Rectal smooth muscle tissue (tissue), 1 donor: ENCODE results near the gene G6PD.

ENCODE experiments used
- H3K27ac ChIP-seq: one replicate; pipeline ENCODE4 v1.7.0; 2013; ENCODE audit warnings: low read depth, low read length, inconsistent platforms
- H3K27me3 ChIP-seq: one replicate; pipeline ENCODE4 v1.7.0; 2013; ENCODE audit warnings: low read length; ENCODE audit not compliant: control insufficient read depth, insufficient read depth
- H3K36me3 ChIP-seq: one replicate; pipeline ENCODE4 v1.7.0; 2013; ENCODE audit warnings: low read length; ENCODE audit not compliant: control insufficient read depth, insufficient read depth
- H3K4me1 ChIP-seq: one replicate; pipeline ENCODE4 v1.7.0; 2013; ENCODE audit warnings: low read length; ENCODE audit not compliant: control insufficient read depth, insufficient read depth
- H3K4me3 ChIP-seq: one replicate; pipeline ENCODE4 v1.7.0; 2013; ENCODE audit warnings: low read length
- H3K9ac ChIP-seq: one replicate; pipeline ENCODE4 v1.7.0; 2013; ENCODE audit warnings: low read length

G6PD gene

DNA sequence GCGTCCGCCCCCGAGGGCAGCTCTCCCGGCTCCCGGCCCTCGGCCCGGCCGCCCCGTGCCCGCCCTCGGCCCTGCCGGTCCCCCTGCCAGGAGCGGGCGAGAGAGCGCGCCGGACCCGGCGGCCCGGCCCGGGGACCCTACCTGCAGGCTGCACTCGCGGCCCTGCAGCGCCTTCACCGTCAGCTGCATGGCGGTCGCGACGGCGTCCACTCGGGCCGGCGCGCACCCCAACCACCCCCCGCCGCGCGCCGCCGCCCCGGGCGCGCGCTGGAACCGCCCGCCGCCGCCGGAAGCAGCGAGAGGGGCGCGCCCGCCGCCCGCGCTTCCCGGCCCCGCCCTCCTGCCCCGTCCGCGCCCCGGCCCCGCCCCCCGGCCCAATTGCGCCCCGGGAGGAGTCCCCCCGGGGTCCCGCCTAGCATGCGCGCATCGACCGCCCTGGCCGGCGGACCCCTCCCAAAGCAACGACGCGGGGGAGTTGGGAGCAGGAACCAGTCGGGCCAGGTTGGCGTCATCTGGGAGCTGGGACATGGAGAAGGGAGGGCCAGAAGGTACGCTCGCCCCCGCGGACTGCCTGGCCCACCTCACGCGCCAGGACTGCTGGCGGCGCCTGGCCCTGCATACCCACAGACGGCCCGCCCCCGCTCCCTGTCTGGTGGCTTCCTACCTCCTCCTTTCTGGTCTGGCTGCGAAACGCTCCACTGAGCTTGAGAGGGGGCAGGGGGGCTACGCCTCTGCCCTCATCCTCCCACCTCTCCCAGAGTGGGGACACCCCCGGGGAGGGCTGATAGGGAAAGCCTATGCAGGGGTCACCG lies 60.0 kb downstream of the G6PD start, which contains the start of gene UBL4A:
UBL4A (minus strand) TSS at position 220 of the 812 bp plus-strand sequence; CDS start at position 189, 31 bp downstream.
- Histone ChIP-seq H3K9ac (peak within 1 kb of the TSS; percentile 62), H3K4me3 (peak within 1 kb of the TSS; percentile 58), H3K36me3 (no peaks in the 10 kb centered on the region), H3K27ac (peak within 1 kb of the TSS; percentile 72), H3K27me3 (peaks cover 4% of the 10 kb centered on the region), H3K4me1 (peaks cover 3% of the 10 kb centered on the region)

GRCh38 chrX:154486052-154486395 lies 60.6 kb downstream of the G6PD start:
- H3K4me1 ChIP-seq, result peaks cover 3% of the 10 kb centered on the region
- H3K27ac ChIP-seq, result peak overlapping the region; percentile 63
- peak overlapping the region; percentile 62 for H3K9ac ChIP-seq
- H3K4me3 ChIP-seq, result peak overlapping the region; percentile 58
- H3K27me3 ChIP-seq, result peaks cover 4% of the 10 kb centered on the region
- H3K36me3 ChIP-seq, result no peaks in the 10 kb centered on the region

DNA sequence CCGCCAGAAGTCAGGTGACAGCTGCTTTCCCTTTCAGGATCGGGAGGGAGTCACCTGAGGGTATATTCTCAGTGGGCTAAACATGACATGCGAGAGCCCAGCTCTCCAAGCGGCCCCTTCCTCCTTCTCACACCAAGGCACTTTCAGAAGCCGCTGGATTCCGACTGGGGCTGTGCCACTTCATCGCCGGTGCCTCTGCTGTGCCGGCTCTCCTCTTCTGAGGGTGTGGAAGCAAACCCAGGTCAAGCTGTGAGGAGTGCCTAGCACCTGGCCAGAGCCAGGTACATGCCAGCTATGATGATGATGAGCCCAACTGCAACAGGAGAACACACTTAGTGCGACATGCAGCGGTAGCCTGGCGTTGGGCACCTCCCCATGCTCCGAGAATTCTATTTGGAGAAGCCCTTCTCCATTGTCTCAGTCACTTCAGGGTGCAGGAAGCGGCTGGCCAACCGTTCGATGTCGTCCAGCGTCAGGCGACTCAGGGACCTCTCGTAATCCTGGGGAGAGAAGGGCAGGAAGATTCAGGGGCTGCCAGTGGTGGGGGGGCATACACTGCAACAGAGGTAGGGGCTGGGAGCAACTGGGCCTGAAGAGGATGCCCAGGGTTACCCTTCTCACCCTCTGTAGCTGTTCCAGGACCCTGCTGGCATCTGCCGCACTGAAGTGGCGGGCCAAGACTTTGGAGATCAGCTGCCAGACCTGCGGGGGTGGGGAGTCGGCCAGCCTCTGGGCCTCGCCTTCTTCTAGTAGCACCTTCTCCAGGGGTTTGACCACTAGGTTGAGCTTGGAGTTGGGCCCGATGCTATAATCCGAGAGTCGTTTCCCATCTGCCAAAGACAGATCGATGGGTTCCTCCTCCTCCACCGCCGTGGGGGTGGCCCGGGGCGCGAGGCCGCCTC lies 61.2 kb downstream of the G6PD start:
- H3K27ac ChIP-seq, result peak overlapping the region; percentile 63
- H3K9ac ChIP-seq, result peak overlapping the region; percentile 62
- peak overlapping the region; percentile 58 for H3K4me3 ChIP-seq

DNA sequence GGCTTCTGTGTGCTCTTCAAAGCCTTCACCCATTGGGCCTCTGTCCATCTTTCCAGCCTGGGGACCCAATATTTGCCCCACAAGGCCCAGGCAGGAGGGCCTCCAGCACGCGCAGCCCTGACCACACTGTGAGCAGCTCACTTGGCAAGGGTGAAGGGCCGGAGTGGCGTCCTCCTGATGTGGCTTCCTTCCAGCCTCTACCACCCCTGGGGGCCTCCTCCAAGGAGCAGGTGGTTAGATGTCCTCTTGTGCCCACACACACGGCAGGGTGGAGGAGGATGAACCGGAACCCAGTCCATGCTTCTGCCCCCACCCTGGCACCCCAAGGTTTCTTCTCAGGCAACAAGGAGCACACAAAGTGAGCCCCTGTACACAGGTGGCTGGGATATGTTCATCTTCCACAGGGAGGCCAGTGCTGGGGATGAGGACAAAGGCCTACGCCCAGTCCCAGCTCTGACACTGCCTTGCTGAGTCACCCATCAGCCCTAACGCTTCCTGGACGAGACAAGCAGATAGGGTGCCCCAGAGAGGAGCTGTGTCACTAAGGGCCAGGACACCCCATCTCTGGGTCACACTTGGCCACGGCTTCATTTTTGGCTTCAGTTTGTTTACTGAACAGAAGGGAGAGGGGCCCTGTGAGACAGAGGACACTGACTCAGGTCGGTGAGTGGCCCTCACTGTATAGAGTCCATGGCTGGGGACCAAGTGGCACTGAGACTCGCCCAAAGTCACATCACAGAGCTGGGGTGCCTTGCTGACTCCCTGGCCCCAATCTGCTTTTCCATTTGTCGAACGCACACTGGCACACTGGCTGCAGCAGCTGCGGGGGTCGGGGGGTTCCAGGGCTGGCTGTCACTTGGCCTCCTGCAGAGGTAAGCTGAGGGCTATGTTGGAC lies 62.1 kb downstream of the G6PD start:
- Histone ChIP-seq H3K27me3 (peaks cover 4% of the 10 kb centered on the region), H3K4me3 (no peak overlapping the region), H3K9ac (no peak overlapping the region), H3K27ac (no peak overlapping the region), H3K36me3 (no peaks in the 10 kb centered on the region), H3K4me1 (peaks cover 3% of the 10 kb centered on the region)

More for the DNA sequence above, 61.2 kb downstream of the G6PD start:
- peaks cover 3% of the 10 kb centered on the region for H3K4me1 ChIP-seq
- H3K27me3 ChIP-seq, result peaks cover 4% of the 10 kb centered on the region
- H3K36me3 ChIP-seq, result no peaks in the 10 kb centered on the region

- H3K4me1 ChIP-seq, result peaks cover 3% of the 10 kb centered on the region
- no peak overlapping the region for H3K4me3 ChIP-seq
- no peak overlapping the region for H3K9ac ChIP-seq
- H3K36me3 ChIP-seq, result no peaks in the 10 kb centered on the region
- H3K27me3 ChIP-seq, result peaks cover 4% of the 10 kb centered on the region
- no peak overlapping the region for H3K27ac ChIP-seq
These were observed 63.3 kb downstream of the G6PD start for GRCh38 chrX:154483325-154483724.

DNA sequence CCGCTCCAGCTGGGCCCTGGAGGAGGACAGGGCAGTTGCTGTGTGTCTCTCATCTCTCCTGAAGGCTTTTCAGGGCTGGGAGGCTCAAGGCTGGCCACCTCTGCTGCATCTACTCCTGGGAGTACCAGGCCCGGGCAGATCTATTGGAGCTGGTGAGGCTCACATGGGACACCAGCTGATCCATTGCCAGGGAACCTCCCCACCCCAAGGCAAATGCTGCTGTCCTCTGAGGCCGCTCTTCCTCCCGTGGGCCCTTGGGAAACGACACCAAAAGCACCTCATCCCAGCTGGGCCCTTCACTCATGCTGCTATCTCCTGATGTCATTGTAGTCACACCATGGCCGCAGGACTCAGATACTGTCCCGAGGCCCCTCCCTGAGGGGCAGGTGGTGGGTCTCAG lies 63.9 kb downstream of the G6PD start:
- H3K9ac ChIP-seq, result no peak overlapping the region
- no peak overlapping the region for H3K27ac ChIP-seq
- H3K4me1 ChIP-seq, result peaks cover 3% of the 10 kb centered on the region
- H3K4me3 ChIP-seq, result no peak overlapping the region
- H3K27me3 ChIP-seq, result peaks cover 4% of the 10 kb centered on the region
- H3K36me3 ChIP-seq, result no peaks in the 10 kb centered on the region

DNA sequence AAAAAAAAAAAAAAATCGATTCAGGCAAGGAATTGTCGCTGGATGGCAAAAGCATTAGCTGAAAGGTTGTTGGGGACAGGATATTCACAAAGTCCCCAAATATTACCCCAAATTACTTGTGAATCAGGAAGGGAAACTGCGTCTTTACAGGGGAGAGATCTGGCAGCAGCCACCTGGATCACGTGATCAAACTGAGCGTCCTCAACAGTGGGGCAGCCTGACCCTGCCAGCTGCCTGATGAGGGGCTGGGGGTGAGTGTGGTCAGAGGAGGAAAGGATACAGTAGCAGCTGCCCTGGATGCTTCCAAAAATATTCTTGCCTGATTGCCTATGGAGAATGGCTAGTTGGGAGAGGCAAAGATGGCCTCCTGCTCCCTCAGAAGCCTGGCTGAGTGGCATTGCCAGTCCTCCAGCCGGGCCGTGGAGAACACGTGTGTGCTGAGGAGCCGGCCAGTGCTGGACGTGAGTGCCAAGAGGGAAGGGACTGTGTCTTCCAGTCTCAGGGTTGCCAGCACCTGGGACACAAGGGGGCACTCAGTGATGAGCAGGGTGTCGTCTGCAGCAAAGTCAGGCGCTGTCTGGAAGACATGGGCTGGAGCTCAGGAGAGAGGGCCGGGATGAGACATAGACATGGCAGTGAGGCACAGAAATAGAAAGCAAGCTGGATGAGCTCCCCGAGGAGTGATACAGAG lies 64.6 kb downstream of the G6PD start:
- Histone ChIP-seq H3K9ac (no peak overlapping the region), H3K27ac (no peak overlapping the region), H3K4me1 (peaks cover 3% of the 10 kb centered on the region), H3K36me3 (no peaks in the 10 kb centered on the region), H3K4me3 (no peak overlapping the region), H3K27me3 (peaks cover 4% of the 10 kb centered on the region)
